HCT116 (cell line): ENCODE results near the gene SPATC1L. TPM values are rescaled to one million over a fixed set of nuclear protein-coding genes. Genes with fewer than 3 reads are reported as not detected.

Source experiments
- ATAC-seq: fragments of 200-7000 bp; cut with Tn5 transposase; 2 replicates; pipeline ENCODE4 v1.9.1; 2020; ENCODE audit warnings: mild to moderate bottlenecking, moderate library complexity
- BruUV-seq: library from RNA; stranded (reverse); fragments of 400-500 nt; replicated peaks from 2 replicates; lab custom pipeline; 2021; lab: Mats Ljungman, UMichigan
- CTCF ChIA-PET: fragments of 300-600 bp; sonication (Branson Sonifier 250); formaldehyde crosslinking; loops from one replicate; lab custom pipeline; 2021; ENCODE audit warnings: antibody characterized with exemption; lab: Charles Lee
- POLR2A ChIA-PET: fragments of 300-600, 350-600 bp; sonication (Branson Sonifier 250); formaldehyde crosslinking; loops from one replicate; lab custom pipeline; 2021; ENCODE audit warnings: antibody characterized with exemption; lab: Charles Lee
- RAD21 ChIA-PET, 2 experiments: fragments of 300-600 bp; sonication (Branson Sonifier 250); formaldehyde crosslinking; loops; one replicate each; lab custom pipeline; 2023; ENCODE audit warnings: low total read pairs in 2 of 2; ENCODE audit not compliant: uncharacterized antibody in 2 of 2, unreplicated experiment in 2 of 2, low non-redundant PET in 1 of 2; lab: Charles Lee
- DNase-seq: peaks from one replicate; pipeline ENCODE4 v3.0.0-alpha.2; 2010; ENCODE audit warnings: low read depth, low spot score
- H2AFZ ChIP-seq: fragments of 200-600 bp; shearing (Covaris generic), sonication (generic); 2 replicates; pipeline ENCODE4 v1.6.1; 2017; ENCODE audit warnings: low read depth, mixed run types, mixed read lengths, antibody characterized with exemption, low read length; ENCODE audit not compliant: poor library complexity, severe bottlenecking
- H3K27ac ChIP-seq: 2 replicates; pipeline ENCODE4 v1.5.1; 2012; ENCODE audit warnings: low read depth, low read length
- H3K27me3 ChIP-seq: fragments of 200-600 bp; sonication (generic); 2 replicates; pipeline ENCODE4 v1.6.1; 2016; ENCODE audit warnings: mixed run types, low read length, mixed read lengths; ENCODE audit not compliant: insufficient read depth
- H3K36me3 ChIP-seq, 2 experiments: fragments of 200-500 bp in 1 of 2; fragments of 200-600 bp in 1 of 2; sonication (Bioruptor generic) in 1 of 2; sonication (generic) in 1 of 2; 2 replicates each; pipeline versions ENCODE4 v1.5.1 to v1.6.1; 2014 to 2016; ENCODE audit warnings: low read length in 2 of 2, inconsistent platforms in 1 of 2, mixed read lengths in 1 of 2, mixed run types in 1 of 2; ENCODE audit not compliant: insufficient read depth in 2 of 2, control insufficient read depth in 1 of 2
- H3K4me1 ChIP-seq, 2 experiments: fragments of 200-600 bp in 1 of 2; sonication (generic) in 1 of 2; 2 replicates each; pipeline versions ENCODE4 v1.5.1 to v1.6.1; 2012 to 2017; ENCODE audit warnings: low read length in 2 of 2, inconsistent platforms in 1 of 2, mild to moderate bottlenecking in 1 of 2, mixed read lengths in 1 of 2, mixed run types in 1 of 2, moderate library complexity in 1 of 2; ENCODE audit not compliant: insufficient read depth in 2 of 2, control insufficient read depth in 1 of 2
- H3K4me2 ChIP-seq: fragments of 200-600 bp; sonication (generic); 2 replicates; pipeline ENCODE4 v1.6.1; 2017; ENCODE audit warnings: mixed run types, low read length, mixed read lengths
- H3K4me3 ChIP-seq, 2 experiments: fragments of 200-600 bp in 1 of 2; sonication (generic) in 1 of 2; replicated peaks in 1 of 2; 2 replicates each; pipeline ENCODE4 v1.5.1; 2011 to 2016; ENCODE audit warnings: low read length in 2 of 2, control low read depth in 1 of 2, low read depth in 1 of 2, mild to moderate bottlenecking in 1 of 2, mixed read lengths in 1 of 2, mixed run types in 1 of 2
- H3K79me2 ChIP-seq: fragments of 200-600 bp; sonication (generic); 2 replicates; pipeline ENCODE4 v1.6.1; 2017; ENCODE audit warnings: mild to moderate bottlenecking, mixed run types, low read length, moderate library complexity, mixed read lengths; ENCODE audit not compliant: insufficient read depth
- H3K9ac ChIP-seq: fragments of 200-600 bp; sonication (generic); 2 replicates; pipeline ENCODE4 v1.6.1; 2016; ENCODE audit warnings: low read length, mixed read lengths
- H3K9me2 ChIP-seq: fragments of 200-600 bp; sonication (generic), shearing (Covaris generic); 2 replicates; pipeline ENCODE4 v1.6.1; 2017; ENCODE audit warnings: mixed run types, mild to moderate bottlenecking, moderate library complexity; ENCODE audit not compliant: insufficient read depth
- H3K9me3 ChIP-seq, 2 experiments: fragments of 200-500 bp in 1 of 2; fragments of 200-600 bp in 1 of 2; sonication (Bioruptor generic) in 1 of 2; sonication (generic) in 1 of 2; 2 replicates each; pipeline ENCODE4 v1.6.1; 2014 to 2017; ENCODE audit warnings: low read length in 2 of 2, mixed read lengths in 2 of 2, inconsistent platforms in 1 of 2, low read depth in 1 of 2, mild to moderate bottlenecking in 1 of 2, mixed run types in 1 of 2, moderate library complexity in 1 of 2; ENCODE audit not compliant: control insufficient read depth in 1 of 2, insufficient read depth in 1 of 2
- H4K20me1 ChIP-seq: fragments of 200-600 bp; sonication (generic), shearing (Covaris generic); 2 replicates; pipeline ENCODE4 v1.6.1; 2017; ENCODE audit warnings: mixed run types, mild to moderate bottlenecking, moderate library complexity; ENCODE audit not compliant: insufficient read depth
- ELF1 ChIP-seq: IDR thresholded peaks from 2 replicates; pipeline ENCODE4 v1.6.1; 2012; ENCODE audit warnings: low read depth, borderline replicate concordance
- EZH2 ChIP-seq: fragments of 200-600 bp; sonication (generic); IDR thresholded peaks from 2 replicates; pipeline ENCODE4 v1.6.1; 2017; ENCODE audit warnings: antibody characterized with exemption, mixed run types
- EZH2phosphoT487 ChIP-seq: fragments of 200-600 bp; IDR thresholded peaks from 2 replicates; pipeline ENCODE4 v1.6.1; 2018; ENCODE audit warnings: antibody characterized with exemption, borderline replicate concordance
- POLR2AphosphoS5 ChIP-seq: IDR thresholded peaks from 2 replicates; pipeline ENCODE4 v1.6.1; 2011; ENCODE audit warnings: mild to moderate bottlenecking, low read depth, low read length, moderate library complexity
- RAD21 ChIP-seq: IDR thresholded peaks from 2 replicates; pipeline ENCODE4 v1.6.1; 2012; ENCODE audit warnings: low read depth, mild to moderate bottlenecking
- YY1 ChIP-seq: IDR thresholded peaks from 2 replicates; pipeline ENCODE4 v1.6.1; 2011; ENCODE audit warnings: low read length, low read depth, moderate library complexity, mild to moderate bottlenecking; ENCODE audit not compliant: insufficient replicate concordance; ENCODE audit errors: extremely low read depth
- intact Hi-C: fragments of 100-400 bp; cut with micrococcal nuclease; formaldehyde crosslinking; loops from 2 replicates; pipeline ENCODE4 v1.10.0; 2022
- total RNA-seq: library from RNA; stranded (reverse); gene quantifications from one replicate; pipeline ENCODE4 v1.2.1, GENCODE V29; 2021; ENCODE audit not compliant: unreplicated experiment
- TF ChIP-seq, protein P1 (sequence below), 3 experiments: fragments of 200-600 bp in 1 of 3; sonication (generic) in 1 of 3; IDR thresholded peaks in 2 of 3; conservative IDR thresholded peaks in 1 of 3; 2 replicates each; pipeline ENCODE4 v1.5.1; 2012 to 2017; ENCODE audit warnings: low read depth in 2 of 3, low read length in 2 of 3, antibody characterized with exemption in 1 of 3, borderline replicate concordance in 1 of 3, control low read depth in 1 of 3, mild to moderate bottlenecking in 1 of 3, mixed read lengths in 1 of 3, mixed run types in 1 of 3, moderate library complexity in 1 of 3; ENCODE audit not compliant: insufficient read depth in 1 of 3
- TF ChIP-seq, protein P2 (sequence below): IDR thresholded peaks from 2 replicates; pipeline ENCODE4 v1.6.1; 2012
- TF ChIP-seq, protein P3 (sequence below): IDR thresholded peaks from 2 replicates; pipeline ENCODE4 v1.6.1; 2012

SPATC1L gene
- total RNA-seq, 1 experiment from 2014 or later: 1.3 TPM

DNA sequence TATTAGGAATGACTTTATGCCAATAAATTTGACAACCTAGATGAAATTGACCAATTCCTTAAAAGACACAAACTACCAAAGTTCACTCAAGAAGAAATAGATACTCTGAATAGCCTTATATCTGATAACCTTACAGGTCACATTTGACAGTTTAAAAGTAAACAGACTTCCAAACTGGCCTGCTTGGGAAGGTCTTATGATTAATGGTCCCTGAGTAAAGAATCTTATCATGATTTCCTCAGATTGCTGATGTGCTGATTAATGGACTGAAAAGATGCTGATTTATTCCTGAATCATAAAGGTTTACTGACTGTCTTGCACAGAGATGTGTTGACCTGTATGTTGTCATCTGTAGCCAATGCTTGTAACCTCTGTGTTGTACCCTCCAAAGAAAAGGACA, 19.2 kb downstream of the SPATC1L start (continued):
- TF ChIP-seq, protein P1, sequence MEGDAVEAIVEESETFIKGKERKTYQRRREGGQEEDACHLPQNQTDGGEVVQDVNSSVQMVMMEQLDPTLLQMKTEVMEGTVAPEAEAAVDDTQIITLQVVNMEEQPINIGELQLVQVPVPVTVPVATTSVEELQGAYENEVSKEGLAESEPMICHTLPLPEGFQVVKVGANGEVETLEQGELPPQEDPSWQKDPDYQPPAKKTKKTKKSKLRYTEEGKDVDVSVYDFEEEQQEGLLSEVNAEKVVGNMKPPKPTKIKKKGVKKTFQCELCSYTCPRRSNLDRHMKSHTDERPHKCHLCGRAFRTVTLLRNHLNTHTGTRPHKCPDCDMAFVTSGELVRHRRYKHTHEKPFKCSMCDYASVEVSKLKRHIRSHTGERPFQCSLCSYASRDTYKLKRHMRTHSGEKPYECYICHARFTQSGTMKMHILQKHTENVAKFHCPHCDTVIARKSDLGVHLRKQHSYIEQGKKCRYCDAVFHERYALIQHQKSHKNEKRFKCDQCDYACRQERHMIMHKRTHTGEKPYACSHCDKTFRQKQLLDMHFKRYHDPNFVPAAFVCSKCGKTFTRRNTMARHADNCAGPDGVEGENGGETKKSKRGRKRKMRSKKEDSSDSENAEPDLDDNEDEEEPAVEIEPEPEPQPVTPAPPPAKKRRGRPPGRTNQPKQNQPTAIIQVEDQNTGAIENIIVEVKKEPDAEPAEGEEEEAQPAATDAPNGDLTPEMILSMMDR (IDR thresholded peaks at IDR 0.05 in 2 of 3, conservative IDR thresholded peaks at IDR 0.05 in 1 of 3; ENCODE audit: borderline replicate concordance in 1 of 3, insufficient read depth in 1 of 3, low read depth in 2 of 3, low read length in 2 of 3): no peak
- TF ChIP-seq, protein P2, sequence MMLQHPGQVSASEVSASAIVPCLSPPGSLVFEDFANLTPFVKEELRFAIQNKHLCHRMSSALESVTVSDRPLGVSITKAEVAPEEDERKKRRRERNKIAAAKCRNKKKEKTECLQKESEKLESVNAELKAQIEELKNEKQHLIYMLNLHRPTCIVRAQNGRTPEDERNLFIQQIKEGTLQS: no peak
- TF ChIP-seq POLR2AphosphoS5 (no peak), ELF1 (no peak), YY1 (no peak)

DNA sequence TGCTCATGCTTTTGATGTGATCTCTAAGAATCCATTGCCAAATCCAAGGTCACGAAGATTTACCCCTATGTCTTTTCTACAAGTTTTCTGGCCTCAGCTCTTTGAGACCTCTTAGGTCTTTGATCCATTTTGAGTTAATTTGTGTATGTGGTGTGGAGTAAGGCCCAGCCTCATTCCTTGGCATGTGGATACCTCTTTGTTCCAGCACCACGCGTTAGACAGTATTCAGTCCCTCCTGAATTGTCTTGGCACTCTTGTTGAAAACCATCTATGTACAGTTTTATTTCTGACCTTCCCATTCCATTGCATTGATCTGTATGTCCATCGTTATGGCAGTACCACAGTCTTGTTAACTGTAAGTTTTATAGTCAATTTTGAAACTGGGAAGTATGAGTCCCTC, 20.9 kb downstream of the SPATC1L start:
- no peaks in the 10 kb centered on the region for H3K79me2 ChIP-seq
- no peak overlapping the region for H3K27ac ChIP-seq
- H2AFZ ChIP-seq: no peak overlapping the region
- H3K9ac ChIP-seq: no peak overlapping the region
- TF ChIP-seq EZH2phosphoT487 (no peak), RAD21 (no peak), EZH2 (no peak)
- TF ChIP-seq, protein P3, sequence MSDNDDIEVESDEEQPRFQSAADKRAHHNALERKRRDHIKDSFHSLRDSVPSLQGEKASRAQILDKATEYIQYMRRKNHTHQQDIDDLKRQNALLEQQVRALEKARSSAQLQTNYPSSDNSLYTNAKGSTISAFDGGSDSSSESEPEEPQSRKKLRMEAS: no peak
- no peaks in the 10 kb centered on the region for H4K20me1 ChIP-seq
- ATAC-seq (no peak), DNase-seq (no peak)
- H3K36me3 ChIP-seq: no peaks in the 10 kb centered on the region
- no peak overlapping the region for H3K4me2 ChIP-seq
- no peaks in the 10 kb centered on the region for H3K9me2 ChIP-seq
- ChIA-PET RAD21 (no interaction called here), POLR2A (no interaction called here), CTCF (no interaction called here)
- H3K27me3 ChIP-seq: peaks cover 9% of the 10 kb centered on the region; the same call in 1 of the 2 replicates
- no TSS peak for BruUV-seq
- H3K4me3 ChIP-seq: no peak overlapping the region
- H3K9me3 ChIP-seq: no peaks in the 10 kb centered on the region
- no peaks in the 10 kb centered on the region for H3K4me1 ChIP-seq
- intact Hi-C loops: no loop called here
